Hepatocyte (in vitro differentiated cells): ENCODE measurements around the gene PLEKHA5.

ENCODE experiments used
- EZH2 ChIP-seq: fragments of 200-600 bp; sonication (generic); IDR thresholded peaks from 2 replicates; pipeline ENCODE4 v1.6.1; 2016; ENCODE audit warnings: antibody characterized with exemption, mild to moderate bottlenecking, borderline replicate concordance
- EZH2phosphoT487 ChIP-seq: fragments of 200-600 bp; sonication (generic); IDR thresholded peaks from one replicate; pipeline ENCODE4 v1.6.1; 2018; ENCODE audit warnings: antibody characterized with exemption, mild to moderate bottlenecking, low read depth, moderate library complexity; ENCODE audit not compliant: unreplicated experiment, severe bottlenecking
- TF ChIP-seq, protein P1 (sequence below): fragments of 200-600 bp; sonication (generic); IDR thresholded peaks from 2 replicates; pipeline ENCODE4 v1.5.1; 2016; ENCODE audit warnings: antibody characterized with exemption, mild to moderate bottlenecking; ENCODE audit not compliant: poor library complexity

DNA sequence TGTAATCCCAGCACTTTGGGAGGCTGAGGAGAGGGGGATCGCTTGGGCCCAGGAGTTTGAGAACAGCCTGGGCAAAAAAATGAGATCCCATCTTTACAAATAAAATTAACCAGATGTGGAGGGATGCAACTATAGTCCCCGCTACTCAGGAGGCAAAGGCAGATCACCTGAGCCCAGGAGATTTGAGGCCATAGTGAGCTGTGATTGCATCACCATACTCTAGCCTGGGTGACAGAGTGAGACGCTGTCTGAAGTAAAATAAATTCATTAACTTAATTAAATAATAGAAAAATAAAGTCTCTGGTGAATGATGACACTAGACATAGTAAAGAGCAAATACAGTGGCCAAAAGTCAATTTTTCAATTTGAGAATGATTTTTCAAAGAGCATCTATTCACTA, 16.1 kb upstream of the PLEKHA5 start:
- TF ChIP-seq, protein P1, sequence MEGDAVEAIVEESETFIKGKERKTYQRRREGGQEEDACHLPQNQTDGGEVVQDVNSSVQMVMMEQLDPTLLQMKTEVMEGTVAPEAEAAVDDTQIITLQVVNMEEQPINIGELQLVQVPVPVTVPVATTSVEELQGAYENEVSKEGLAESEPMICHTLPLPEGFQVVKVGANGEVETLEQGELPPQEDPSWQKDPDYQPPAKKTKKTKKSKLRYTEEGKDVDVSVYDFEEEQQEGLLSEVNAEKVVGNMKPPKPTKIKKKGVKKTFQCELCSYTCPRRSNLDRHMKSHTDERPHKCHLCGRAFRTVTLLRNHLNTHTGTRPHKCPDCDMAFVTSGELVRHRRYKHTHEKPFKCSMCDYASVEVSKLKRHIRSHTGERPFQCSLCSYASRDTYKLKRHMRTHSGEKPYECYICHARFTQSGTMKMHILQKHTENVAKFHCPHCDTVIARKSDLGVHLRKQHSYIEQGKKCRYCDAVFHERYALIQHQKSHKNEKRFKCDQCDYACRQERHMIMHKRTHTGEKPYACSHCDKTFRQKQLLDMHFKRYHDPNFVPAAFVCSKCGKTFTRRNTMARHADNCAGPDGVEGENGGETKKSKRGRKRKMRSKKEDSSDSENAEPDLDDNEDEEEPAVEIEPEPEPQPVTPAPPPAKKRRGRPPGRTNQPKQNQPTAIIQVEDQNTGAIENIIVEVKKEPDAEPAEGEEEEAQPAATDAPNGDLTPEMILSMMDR: no peak
- TF ChIP-seq EZH2 (no peak), EZH2phosphoT487 (no peak)
